Measurements from ENCODE around the gene TRAM2. TPM values are rescaled to one million over a fixed set of nuclear protein-coding genes. Genes with fewer than 3 reads are reported as not detected.

TRAM2 gene
- total RNA-seq, 2 experiments from 2014 or later: 2.4 to 2.6 TPM

DNA sequence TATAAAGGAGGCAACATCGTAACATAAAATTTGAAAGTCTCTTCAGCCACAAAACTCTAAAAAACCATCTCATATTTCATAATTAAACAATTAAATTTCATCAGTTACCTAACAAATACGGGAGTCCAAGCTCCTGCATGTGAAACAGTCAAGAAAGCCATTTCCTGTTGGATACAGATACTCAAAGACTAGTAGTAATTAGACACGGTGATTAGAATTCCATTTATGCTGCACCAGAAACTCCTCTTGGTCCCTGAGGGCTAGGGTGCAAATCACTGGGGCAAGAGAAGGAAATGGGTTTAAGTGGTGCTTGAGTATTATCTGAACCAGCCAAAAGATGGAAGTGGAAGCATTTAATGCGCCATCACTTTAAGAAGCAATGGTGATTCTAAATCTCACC lies 27.4 kb downstream of the TRAM2 start:
- no peak for DNase-seq
- Mint-ChIP-seq H3K36me3 (no peaks in the 10 kb centered on the region), H3K4me3 (no peak overlapping the region), H3K9me3 (no peaks in the 10 kb centered on the region), H3K27me3 (no peaks in the 10 kb centered on the region), H3K27ac (no peak overlapping the region), H3K4me1 (ENCODE audit: low read depth) (peaks cover 9% of the 10 kb centered on the region)
- POLR2A ChIA-PET: no interaction called here
- CTCF ChIA-PET: interaction anchor here (0.6 kb wide), 1 partner anchor 83 kb away, joined by 4 read pairs; no protein-coding TSS in a partner anchor
- intact Hi-C loops (cut with micrococcal nuclease): no loop called here

DNA sequence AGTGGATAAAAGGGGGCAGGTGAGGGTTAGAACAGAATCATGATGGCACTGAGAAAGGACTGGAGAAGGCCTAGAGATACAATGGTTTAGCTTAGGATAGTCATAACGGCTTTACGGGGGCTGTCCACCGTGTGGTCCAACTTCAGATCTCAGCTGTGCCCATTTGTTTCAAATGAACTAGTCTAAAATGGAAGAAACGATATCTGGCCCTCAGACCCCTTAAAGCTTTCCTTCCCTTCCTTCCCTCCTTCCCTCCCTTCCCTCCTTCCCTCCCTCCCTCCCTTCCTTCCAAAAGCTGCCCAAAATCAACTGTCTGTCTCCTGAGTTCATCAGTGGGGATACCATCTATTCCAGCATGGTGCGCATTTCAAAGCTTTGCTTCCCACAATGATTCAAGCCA lies 27.9 kb downstream of the TRAM2 start:
- ChIA-PET CTCF (interaction anchor here (0.6 kb wide), 1 partner anchor 83 kb away, joined by 4 read pairs; no protein-coding TSS in a partner anchor), POLR2A (no interaction called here)
- no peaks in the 10 kb centered on the region for H3K27me3 Mint-ChIP-seq
- intact Hi-C loops (cut with micrococcal nuclease): no loop called here
- H3K9me3 Mint-ChIP-seq: no peaks in the 10 kb centered on the region
- H3K4me3 Mint-ChIP-seq: no peak overlapping the region
- DNase-seq: no peak
- no peak overlapping the region for H3K27ac Mint-ChIP-seq
- H3K4me1 Mint-ChIP-seq (ENCODE audit: low read depth): peaks cover 9% of the 10 kb centered on the region
- H3K36me3 Mint-ChIP-seq: no peaks in the 10 kb centered on the region

DNA sequence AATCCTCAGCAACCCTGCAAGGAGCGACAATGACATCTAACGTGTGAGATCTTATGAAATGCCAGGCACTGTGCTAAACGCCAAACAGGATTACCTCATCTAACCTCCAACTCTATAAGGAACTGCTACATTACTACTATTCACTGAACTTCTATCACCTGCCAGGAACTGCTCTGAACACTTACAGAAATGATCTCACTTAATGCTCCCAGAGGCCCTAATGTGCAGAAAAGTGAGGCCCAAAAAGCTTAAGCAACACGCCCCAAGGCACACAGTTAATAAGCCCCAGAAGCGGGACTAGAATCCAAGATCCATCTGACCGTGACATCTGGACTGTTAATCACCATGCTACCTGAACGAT lies 28.5 kb downstream of the TRAM2 start:
- no peaks in the 10 kb centered on the region for H3K27me3 Mint-ChIP-seq
- DNase-seq: no peak
- H3K9me3 Mint-ChIP-seq: no peaks in the 10 kb centered on the region
- no peaks in the 10 kb centered on the region for H3K36me3 Mint-ChIP-seq
- peaks cover 3% of the 10 kb centered on the region for H3K4me1 Mint-ChIP-seq (ENCODE audit: low read depth)
- ChIA-PET CTCF (no interaction called here), POLR2A (no interaction called here)
- no peak overlapping the region for H3K4me3 Mint-ChIP-seq
- no peak overlapping the region for H3K27ac Mint-ChIP-seq
- intact Hi-C loops (cut with micrococcal nuclease): no loop called here

DNA sequence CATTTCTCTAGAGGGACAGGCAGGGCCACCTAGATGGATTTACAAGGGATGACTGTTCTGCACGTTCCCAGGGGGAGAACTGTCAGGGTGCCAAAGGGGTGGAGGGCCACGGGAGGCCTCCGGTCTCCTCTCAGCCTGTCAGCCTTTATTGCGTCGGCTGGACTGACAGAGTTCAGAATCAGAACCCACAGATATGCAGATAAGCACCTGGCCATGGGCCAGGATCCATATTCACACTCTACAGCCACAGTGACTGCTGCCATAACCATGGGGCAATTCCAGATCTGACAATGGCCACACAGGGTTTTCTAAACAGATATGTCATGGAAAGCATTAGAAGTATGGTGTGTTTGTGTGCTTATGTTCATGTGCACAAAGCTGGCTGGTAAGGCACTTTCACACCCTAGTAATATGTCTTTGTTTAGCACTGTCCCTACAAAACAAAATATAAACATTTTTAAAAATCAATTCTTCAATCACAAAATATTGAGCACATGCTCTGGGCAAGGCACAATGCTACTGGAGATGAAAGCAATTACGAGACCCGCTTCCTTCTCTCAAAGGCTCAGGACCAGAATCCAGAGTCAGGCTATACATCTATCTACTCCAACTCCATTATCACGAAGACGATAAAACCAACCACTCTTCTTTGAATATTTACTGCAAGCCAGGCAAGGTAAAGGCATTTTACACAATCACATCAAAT lies 29.1 kb downstream of the TRAM2 start:
- no peak overlapping the region for H3K27ac Mint-ChIP-seq
- intact Hi-C loops (cut with micrococcal nuclease): no loop called here
- H3K9me3 Mint-ChIP-seq: no peaks in the 10 kb centered on the region
- peaks cover 3% of the 10 kb centered on the region for H3K4me1 Mint-ChIP-seq (ENCODE audit: low read depth)
- no peaks in the 10 kb centered on the region for H3K27me3 Mint-ChIP-seq
- H3K36me3 Mint-ChIP-seq: no peaks in the 10 kb centered on the region
- ChIA-PET POLR2A (no interaction called here), CTCF (interaction anchor here (0.9 kb wide), 1 partner anchor 99 kb away, joined by 4 read pairs; no protein-coding TSS in a partner anchor)
- H3K4me3 Mint-ChIP-seq: no peak overlapping the region
- DNase-seq: no peak

DNA sequence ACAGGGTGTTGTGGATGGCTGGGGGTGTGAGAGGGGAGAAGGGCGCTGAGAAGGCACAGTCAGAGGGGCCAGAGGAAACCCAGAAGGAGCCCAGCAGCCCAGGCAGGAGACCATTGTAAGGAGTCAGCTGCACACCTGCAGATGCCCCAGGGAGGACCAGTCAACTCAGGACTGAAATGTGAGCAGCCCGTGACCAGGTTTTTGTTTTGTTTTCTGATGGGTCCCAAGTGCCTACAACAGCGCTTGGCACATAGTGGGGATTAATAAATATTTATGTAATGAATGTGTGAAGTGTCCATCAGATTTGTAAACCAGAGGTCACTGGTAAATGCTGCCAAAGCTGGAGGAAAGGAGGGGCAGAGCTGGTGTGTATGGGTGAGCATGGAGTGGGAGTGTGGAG lies 30.2 kb downstream of the TRAM2 start:
- CTCF ChIA-PET: interaction anchor here (0.9 kb wide), 1 partner anchor 98 kb away, joined by 4 read pairs; no protein-coding TSS in a partner anchor
- intact Hi-C loops (cut with micrococcal nuclease): no loop called here
- Mint-ChIP-seq H3K27me3 (no peaks in the 10 kb centered on the region), H3K4me1 (ENCODE audit: low read depth) (peaks cover 3% of the 10 kb centered on the region), H3K27ac (no peak overlapping the region), H3K9me3 (no peaks in the 10 kb centered on the region), H3K4me3 (no peak overlapping the region), H3K36me3 (no peaks in the 10 kb centered on the region)
- no peak for DNase-seq
- POLR2A ChIA-PET: no interaction called here

DNA sequence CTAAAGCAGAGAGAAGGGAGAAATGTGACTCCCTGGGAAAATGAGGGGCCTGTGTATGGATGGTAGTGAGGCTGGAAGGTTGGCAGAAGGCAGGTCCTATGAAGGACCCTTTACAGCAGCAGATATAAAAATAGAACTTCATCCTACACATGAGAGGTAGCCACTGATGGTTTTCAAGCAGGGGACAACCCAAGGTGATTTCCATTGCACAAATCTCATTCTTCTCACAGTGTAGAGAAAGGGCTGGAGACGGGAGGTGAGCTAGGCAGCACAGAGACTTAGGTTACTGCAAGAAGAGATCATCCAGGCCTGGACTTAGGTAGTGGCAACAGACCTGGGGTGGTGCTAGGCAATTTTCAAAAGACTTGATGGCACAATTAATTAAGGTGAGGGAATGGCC lies 30.7 kb downstream of the TRAM2 start:
- no peak for DNase-seq
- H3K27me3 Mint-ChIP-seq: no peaks in the 10 kb centered on the region
- H3K4me3 Mint-ChIP-seq: no peak overlapping the region
- H3K4me1 Mint-ChIP-seq (ENCODE audit: low read depth): peaks cover 3% of the 10 kb centered on the region
- H3K9me3 Mint-ChIP-seq: no peaks in the 10 kb centered on the region
- CTCF ChIA-PET: no interaction called here
- POLR2A ChIA-PET: no interaction called here
- intact Hi-C loops (cut with micrococcal nuclease): no loop called here
- H3K27ac Mint-ChIP-seq: no peak overlapping the region
- H3K36me3 Mint-ChIP-seq: no peaks in the 10 kb centered on the region

DNA sequence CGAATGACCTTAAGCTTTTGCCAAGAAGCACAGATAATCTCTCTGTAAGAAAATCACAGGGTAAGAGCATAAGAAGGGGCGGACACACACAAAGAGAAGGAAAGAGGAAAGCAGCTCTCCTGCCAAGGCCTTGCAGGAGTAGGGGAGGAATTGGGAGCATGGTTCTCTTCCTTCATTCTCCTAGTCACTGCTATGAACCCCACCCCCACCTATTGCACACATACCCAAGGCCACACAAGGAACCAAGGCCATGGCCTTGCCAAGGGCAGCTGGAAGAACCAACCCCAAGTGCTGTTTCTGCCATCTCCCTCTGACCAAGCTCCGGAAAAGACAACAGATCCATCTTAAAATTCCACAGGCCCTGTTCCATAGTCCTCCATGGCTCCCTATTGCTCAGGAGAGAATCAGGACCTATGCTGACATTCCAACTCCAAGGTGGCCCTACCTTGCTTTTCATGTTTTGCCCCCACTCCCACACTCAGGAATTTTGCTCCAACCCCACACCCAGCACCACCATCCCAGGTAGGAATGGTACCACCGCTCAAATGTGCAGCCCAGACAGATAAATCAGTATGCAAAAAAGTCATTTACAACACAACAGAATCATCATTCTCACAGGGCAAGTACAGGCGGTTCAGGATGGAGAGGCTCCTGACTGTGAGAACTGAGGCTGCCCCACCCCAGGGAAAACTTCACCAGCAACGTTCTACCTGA lies 31.3 kb downstream of the TRAM2 start:
- Mint-ChIP-seq H3K36me3 (no peaks in the 10 kb centered on the region), H3K4me3 (no peak overlapping the region), H3K9me3 (no peaks in the 10 kb centered on the region), H3K4me1 (ENCODE audit: low read depth) (peaks cover 3% of the 10 kb centered on the region), H3K27ac (no peak overlapping the region), H3K27me3 (no peaks in the 10 kb centered on the region)
- intact Hi-C loops (cut with micrococcal nuclease): no loop called here
- no peak for DNase-seq
- CTCF ChIA-PET: no interaction called here
- POLR2A ChIA-PET: no interaction called here

DNA sequence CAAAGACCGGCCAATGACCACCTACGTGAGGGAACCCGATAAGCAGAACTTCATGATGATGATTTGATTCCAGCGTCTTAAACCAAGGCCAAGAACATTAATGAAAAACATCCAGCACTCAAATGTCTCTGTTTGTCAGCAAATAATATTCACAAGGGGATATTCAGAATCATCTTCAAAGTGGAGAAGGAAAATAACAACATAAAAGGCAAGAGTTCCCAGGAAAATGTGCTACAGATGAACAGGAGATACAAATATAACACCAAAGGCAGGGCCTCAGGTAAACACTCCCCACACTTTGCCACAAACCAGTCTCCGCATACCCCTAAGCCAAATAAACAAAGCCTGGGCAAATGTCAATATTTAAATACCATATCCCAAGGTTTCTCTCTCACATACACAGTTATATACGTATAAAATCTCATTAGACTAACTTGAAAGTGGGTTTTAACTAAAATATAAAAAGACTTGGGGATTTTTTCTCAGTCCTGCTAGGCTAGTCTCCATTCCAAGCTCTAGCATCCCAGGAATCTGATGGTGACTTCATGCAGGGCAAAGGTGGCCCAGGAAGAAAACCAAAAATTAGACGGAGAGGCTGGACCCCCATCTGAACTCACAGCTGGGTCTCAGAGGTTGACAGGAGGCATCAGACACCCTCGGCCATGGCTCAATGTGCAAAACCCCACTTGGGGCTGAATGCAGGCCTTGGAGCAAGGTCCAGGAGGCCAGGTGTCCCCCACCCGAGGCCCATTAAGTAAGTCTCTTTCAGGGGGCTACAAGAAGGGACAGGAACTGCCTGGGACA lies 32.1 kb downstream of the TRAM2 start:
- Mint-ChIP-seq H3K27me3 (no peaks in the 10 kb centered on the region), H3K4me1 (ENCODE audit: low read depth) (no peaks in the 10 kb centered on the region), H3K9me3 (no peaks in the 10 kb centered on the region), H3K4me3 (no peak overlapping the region), H3K36me3 (no peaks in the 10 kb centered on the region), H3K27ac (no peak overlapping the region)
- DNase-seq: no peak
- ChIA-PET CTCF (interaction anchor here (0.5 kb wide), 1 partner anchor 137 kb away, joined by 3 read pairs; no protein-coding TSS in a partner anchor), POLR2A (no interaction called here)
- intact Hi-C loops (cut with micrococcal nuclease): no loop called here

DNA sequence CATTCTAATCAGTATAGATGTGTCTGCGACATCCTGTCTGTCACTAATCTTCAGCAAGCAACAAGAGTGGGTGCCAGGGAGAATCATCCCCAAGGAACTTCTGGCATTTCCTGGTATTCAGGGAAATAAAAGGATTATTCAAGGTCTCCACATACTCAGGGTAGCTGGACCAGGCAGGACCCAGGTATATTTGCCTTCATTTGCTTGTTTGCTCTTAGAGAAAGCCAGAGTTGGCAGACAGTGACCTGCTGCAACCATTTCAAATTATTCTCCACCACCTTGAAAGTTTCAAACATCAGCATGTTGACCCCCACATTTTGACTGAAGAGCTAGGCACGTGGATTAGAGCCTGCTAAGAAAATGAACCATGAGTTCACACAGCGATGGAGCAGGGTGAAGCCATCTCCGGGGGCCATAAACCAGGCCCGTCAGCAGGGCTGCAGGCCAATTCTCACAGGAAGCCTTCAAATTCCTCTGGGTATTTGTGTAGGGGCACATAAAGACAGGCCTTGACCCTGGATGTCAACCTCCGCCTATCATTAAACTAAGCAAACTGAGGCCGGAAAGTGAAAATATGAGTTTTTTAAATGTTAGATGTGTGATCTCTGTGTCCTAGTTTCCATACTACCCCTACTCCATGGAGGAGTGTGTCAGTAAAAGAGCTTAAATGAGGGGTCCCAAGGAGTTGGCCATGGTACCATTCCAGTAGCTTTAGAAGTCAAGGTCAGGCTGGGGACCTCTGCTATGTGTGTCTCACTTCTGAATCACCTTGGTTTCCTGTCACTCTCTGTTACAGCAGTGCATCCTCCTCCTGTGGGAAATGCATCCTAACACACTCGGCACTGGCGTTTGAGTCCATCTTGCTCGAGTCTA lies 32.9 kb downstream of the TRAM2 start:
- CTCF ChIA-PET: interaction anchor here (0.5 to 1.2 kb wide), 2 partner anchors 108 to 136 kb away, joined by 3 read pairs; no protein-coding TSS in a partner anchor

DNA sequence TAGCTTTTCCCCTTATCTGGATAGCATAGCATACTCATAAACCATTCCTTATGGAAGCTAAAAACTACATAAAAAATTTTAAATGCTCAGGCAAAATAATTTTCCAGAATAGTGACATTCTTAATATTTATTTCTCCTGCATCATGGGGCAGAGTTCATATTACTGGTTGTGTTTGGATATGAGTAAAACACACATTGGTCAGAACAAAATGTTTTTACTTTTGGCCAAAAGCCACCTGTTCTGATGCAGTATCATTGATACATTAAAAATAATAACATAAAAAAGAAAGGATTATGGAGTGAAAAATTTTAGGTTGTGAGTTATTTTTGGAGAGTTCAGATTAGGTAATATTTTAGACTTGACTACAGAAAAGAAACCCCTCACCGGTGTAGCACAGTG lies 33.6 kb downstream of the TRAM2 start:
- intact Hi-C loops (cut with micrococcal nuclease): no loop called here

More for the DNA sequence above, 32.9 kb downstream of the TRAM2 start:
- DNase-seq: no peak
- Mint-ChIP-seq H3K4me1 (ENCODE audit: low read depth) (no peaks in the 10 kb centered on the region), H3K27ac (no peak overlapping the region), H3K4me3 (no peak overlapping the region), H3K9me3 (no peaks in the 10 kb centered on the region), H3K36me3 (no peaks in the 10 kb centered on the region), H3K27me3 (no peaks in the 10 kb centered on the region)
- intact Hi-C loops (cut with micrococcal nuclease): no loop called here
- POLR2A ChIA-PET: no interaction called here

DNA sequence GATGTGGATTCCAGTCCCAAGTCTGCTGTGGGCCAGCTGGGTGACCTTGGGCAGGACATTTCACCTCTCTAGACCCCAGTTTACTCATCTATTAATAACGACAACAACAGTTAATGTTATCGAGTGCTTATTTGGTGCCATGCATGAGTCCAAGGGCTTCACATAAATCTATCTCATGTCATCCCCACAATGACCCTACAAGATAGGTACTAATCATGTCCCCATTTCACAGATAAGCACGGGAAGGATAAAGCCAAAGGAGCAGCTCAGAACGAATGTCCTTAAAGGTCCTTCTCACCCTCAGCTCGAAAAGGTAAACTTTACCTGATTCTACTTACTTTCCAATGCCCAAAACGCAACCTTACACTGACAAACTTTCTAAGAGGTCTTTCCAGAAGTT lies 35.7 kb downstream of the TRAM2 start:
- ChIA-PET POLR2A (no interaction called here), CTCF (no interaction called here)
- Mint-ChIP-seq H3K4me1 (ENCODE audit: low read depth) (peaks cover 24% of the 10 kb centered on the region), H3K27me3 (no peaks in the 10 kb centered on the region), H3K4me3 (no peak overlapping the region), H3K27ac (no peak overlapping the region), H3K36me3 (no peaks in the 10 kb centered on the region), H3K9me3 (no peaks in the 10 kb centered on the region)
- intact Hi-C loops (cut with micrococcal nuclease): no loop called here
- no peak for DNase-seq

More for the DNA sequence above, 33.6 kb downstream of the TRAM2 start:
- Mint-ChIP-seq H3K36me3 (no peaks in the 10 kb centered on the region), H3K4me3 (no peak overlapping the region), H3K4me1 (ENCODE audit: low read depth) (peaks cover 4% of the 10 kb centered on the region), H3K9me3 (no peaks in the 10 kb centered on the region), H3K27ac (no peak overlapping the region), H3K27me3 (no peaks in the 10 kb centered on the region)
- ChIA-PET CTCF (interaction anchor here (0.6 to 1.2 kb wide), 2 partner anchors 98 to 109 kb away, joined by 3 read pairs; no protein-coding TSS in a partner anchor), POLR2A (no interaction called here)
- no peak for DNase-seq

Data from activated CD4-positive, alpha-beta memory T cell treated with anti-CD3 and anti-CD28 coated beads for 36 hours (primary cell).